SU-DHL-6 (cell line): ENCODE measurements around the gene NME4.
A peak's percentile ranks its signal among the peaks of the same experiment; 100 is the strongest.
"Not testable (repeated sequence)": the region's sequence is repeated elsewhere in the genome, so short reads cannot be mapped to it uniquely, and the experiment has no call there.

Experiments used
- H2AFZ ChIP-seq: fragments of 200-600 bp; sonication (generic); 2 replicates; pipeline ENCODE4 v1.6.1; 2014; ENCODE audit warnings: low read depth, mild to moderate bottlenecking, moderate library complexity, mixed read lengths, antibody characterized with exemption, low read length; ENCODE audit not compliant: severe bottlenecking
- H3F3A ChIP-seq: fragments of 200-600 bp; shearing (Covaris generic); 2 replicates; pipeline ENCODE4 v1.6.0; 2016; ENCODE audit warnings: antibody characterized with exemption, mild to moderate bottlenecking; ENCODE audit not compliant: insufficient read depth
- H3K27ac ChIP-seq: fragments of 200-600 bp; sonication (generic); 2 replicates; pipeline ENCODE4 v1.5.1; 2016; ENCODE audit warnings: low read depth, mild to moderate bottlenecking, low read length, moderate library complexity, mixed read lengths
- H3K27me3 ChIP-seq: fragments of 200-600 bp; sonication (generic), shearing (Covaris generic); 2 replicates; pipeline ENCODE4 v1.6.0; 2014; ENCODE audit warnings: mild to moderate bottlenecking, low read length
- H3K36me3 ChIP-seq: fragments of 200-600 bp; sonication (generic); 2 replicates; pipeline ENCODE4 v1.6.1; 2014; ENCODE audit warnings: mild to moderate bottlenecking, low read length, mixed read lengths
- H3K4me2 ChIP-seq: fragments of 300-600, 200-600 bp; shearing (Covaris generic), sonication (generic); 2 replicates; pipeline ENCODE4 v1.6.0; 2014; ENCODE audit warnings: low read length, low read depth, mild to moderate bottlenecking; ENCODE audit not compliant: poor library complexity, severe bottlenecking
- H3K4me3 ChIP-seq: fragments of 200-600 bp; sonication (generic); 2 replicates; pipeline ENCODE4 v1.5.1; 2014; ENCODE audit warnings: antibody characterized with exemption, low read length, mild to moderate bottlenecking, mixed read lengths; ENCODE audit not compliant: insufficient read depth, poor library complexity, severe bottlenecking
- H3K79me2 ChIP-seq: fragments of 200-600 bp; sonication (generic); 2 replicates; pipeline ENCODE4 v1.6.1; 2014; ENCODE audit warnings: mild to moderate bottlenecking, low read length, moderate library complexity; ENCODE audit not compliant: insufficient read depth
- H3K9ac ChIP-seq: fragments of 200-600 bp; sonication (generic); 2 replicates; pipeline ENCODE4 v1.7.0; 2014; ENCODE audit warnings: mild to moderate bottlenecking, low read length
- H3K9me2 ChIP-seq: fragments of 200-600 bp; sonication (generic); replicated peaks from 2 replicates; pipeline ENCODE4 v1.6.1; 2014; ENCODE audit warnings: low read length; ENCODE audit not compliant: insufficient read depth
- H3K9me3 ChIP-seq: fragments of 200-600 bp; sonication (generic); 2 replicates; pipeline ENCODE4 v1.6.1; 2014; ENCODE audit warnings: low read length, mixed read lengths; ENCODE audit not compliant: insufficient read depth
- H4K20me1 ChIP-seq: fragments of 200-600 bp; sonication (generic); 2 replicates; pipeline ENCODE4 v1.6.1; 2014; ENCODE audit warnings: low read depth, mild to moderate bottlenecking, antibody characterized with exemption, low read length, moderate library complexity, mixed read lengths
- CTCF ChIP-seq: fragments of 200-600 bp; sonication (generic); IDR thresholded peaks from one replicate; pipeline ENCODE4 v1.5.1; 2017; ENCODE audit warnings: antibody characterized with exemption, mild to moderate bottlenecking, low read length, moderate library complexity; ENCODE audit not compliant: insufficient read depth, poor library complexity, severe bottlenecking
- EZH2phosphoT487 ChIP-seq: fragments of 200-600 bp; sonication (generic), shearing (Covaris generic); conservative IDR thresholded peaks from 2 replicates; pipeline ENCODE4 v1.6.1; 2018; ENCODE audit warnings: mild to moderate bottlenecking, antibody characterized with exemption, low read length, moderate library complexity, mixed read lengths

The NME4 gene

DNA sequence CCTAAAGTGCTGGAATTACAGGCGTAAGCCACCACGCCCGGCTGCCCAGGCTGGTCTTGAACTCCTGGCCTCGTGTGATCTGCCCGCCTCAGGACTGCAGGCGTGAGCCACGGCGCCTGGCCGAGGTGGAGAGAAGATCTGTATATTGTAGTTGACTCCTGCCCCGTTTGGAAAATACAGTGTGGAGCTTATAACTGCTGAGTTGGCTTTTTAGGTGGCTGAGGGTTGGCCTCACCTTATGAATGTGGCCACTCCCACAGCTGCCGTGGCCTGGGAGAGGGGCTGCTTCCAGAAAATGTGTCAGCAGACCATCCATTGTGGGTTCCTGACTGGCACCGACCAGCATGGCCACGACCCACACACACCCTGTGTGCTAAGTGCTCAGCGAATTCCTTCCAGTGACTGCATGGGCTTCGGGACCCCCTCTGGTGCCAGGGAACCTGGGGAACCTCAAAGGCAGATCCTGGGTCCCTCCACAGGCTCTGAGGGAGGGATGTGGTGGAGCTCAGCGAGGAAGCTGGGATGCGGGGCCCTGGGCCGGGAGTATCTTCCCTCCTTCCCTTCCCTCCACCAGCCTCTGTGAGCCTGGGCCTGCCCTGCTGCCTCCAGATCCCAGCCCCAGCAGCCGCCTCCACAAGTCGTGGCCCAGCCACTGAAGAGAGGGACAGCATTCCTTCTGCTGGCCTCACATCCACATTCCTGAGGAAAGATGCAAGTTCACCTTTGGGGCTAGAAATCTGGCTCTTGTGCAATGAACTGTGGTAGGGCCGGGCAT lies 17.6 kb downstream of the NME4 start:
- no peaks in the 10 kb centered on the region for H3K79me2 ChIP-seq
- H3K9me3 ChIP-seq = no peaks in the 10 kb centered on the region
- H3K36me3 ChIP-seq = no peaks in the 10 kb centered on the region
- no peak for TF ChIP-seq EZH2phosphoT487
- TF ChIP-seq CTCF = no peak
- no peaks in the 10 kb centered on the region for H3K9me2 ChIP-seq
- no peak overlapping the region for H3K9ac ChIP-seq
- no peak overlapping the region for H3K4me3 ChIP-seq
- no peak overlapping the region for H2AFZ ChIP-seq
- H3K27ac ChIP-seq = no peak overlapping the region
- no peaks in the 10 kb centered on the region for H3F3A ChIP-seq
- no peak overlapping the region for H3K4me2 ChIP-seq
- H4K20me1 ChIP-seq = no peaks in the 10 kb centered on the region
- H3K27me3 ChIP-seq = no peaks in the 10 kb centered on the region

- H3K27ac ChIP-seq, H3K9me3 ChIP-seq, H3K9ac ChIP-seq, H3K9me2 ChIP-seq, H3K27me3 ChIP-seq, H4K20me1 ChIP-seq, H2AFZ ChIP-seq, H3K4me3 ChIP-seq, H3K4me2 ChIP-seq, H3F3A ChIP-seq, H3K36me3 ChIP-seq, H3K79me2 ChIP-seq: not testable (repeated sequence)
Measured at GRCh38 chr16:415170-415498, 18.1 kb downstream of the NME4 start.

DNA sequence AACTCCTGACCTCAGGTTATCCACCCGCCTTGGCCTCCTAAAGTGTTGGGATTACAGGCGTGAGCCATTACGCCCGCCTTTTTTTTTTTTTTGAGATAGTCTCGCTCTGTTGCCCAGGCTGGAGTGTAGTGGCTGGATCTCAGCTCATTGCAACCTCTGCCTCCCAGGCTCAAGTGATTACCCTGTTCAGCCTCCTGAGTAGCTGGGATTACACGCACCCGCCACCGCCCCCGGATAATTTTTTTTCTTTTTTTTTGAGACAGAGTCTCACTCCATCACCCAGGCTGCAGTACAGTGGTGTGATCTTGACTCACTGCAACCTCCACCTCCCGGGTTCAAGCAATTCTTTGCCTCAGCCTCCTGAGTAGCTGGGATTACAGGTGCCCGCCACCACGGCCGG lies 25.2 kb downstream of the NME4 start:
- not testable (repeated sequence) for H3K9ac ChIP-seq, H3K27ac ChIP-seq

DNA sequence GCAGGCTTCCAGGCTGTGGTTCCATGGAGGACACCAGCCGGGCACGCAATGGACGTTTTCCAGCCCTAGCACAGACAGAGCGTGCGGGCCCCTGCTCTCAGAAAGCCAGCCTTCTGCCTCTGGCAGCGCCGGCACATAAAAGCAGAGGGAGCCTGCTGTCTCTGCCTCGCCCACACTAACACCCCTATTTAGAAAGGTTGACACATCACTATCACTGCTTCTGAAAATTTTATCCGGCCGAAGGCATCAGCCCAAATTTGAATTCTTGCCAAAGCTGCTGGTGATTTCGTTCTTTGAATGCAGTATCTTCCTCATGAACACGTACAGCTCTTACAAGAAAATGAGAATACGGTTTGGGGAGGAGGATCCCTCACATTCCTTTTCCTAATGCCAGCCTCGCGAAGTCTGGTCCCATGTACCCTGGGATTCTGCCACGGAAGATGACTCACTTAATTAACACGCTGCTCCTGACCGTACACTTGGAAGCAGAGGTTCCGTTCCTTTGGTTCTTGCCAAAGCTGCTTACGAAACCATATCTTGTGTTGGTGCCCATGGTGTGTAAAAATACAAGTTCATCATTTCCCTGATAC lies 27.1 kb downstream of the NME4 start:
- H3K36me3 ChIP-seq = no peaks in the 10 kb centered on the region
- H3K4me2 ChIP-seq = peak overlapping the region; percentile 57
- TF ChIP-seq CTCF (no peak), EZH2phosphoT487 (no peak)
- no peak overlapping the region for H3K9ac ChIP-seq
- peaks cover 14% of the 10 kb centered on the region for H3K79me2 ChIP-seq
- peaks cover 3% of the 10 kb centered on the region; the same call in 1 of the 2 replicates for H4K20me1 ChIP-seq
- H3K9me3 ChIP-seq = no peaks in the 10 kb centered on the region
- no peaks in the 10 kb centered on the region for H3K27me3 ChIP-seq
- H3K4me3 ChIP-seq = peak overlapping the region; percentile 42
- 0 out of 2 replicates have a peak, but pooled peaks cover 8% of the 10 kb centered on the region for H3F3A ChIP-seq
- H3K27ac ChIP-seq = no peak overlapping the region
- no peak overlapping the region for H2AFZ ChIP-seq
- H3K9me2 ChIP-seq = no peaks in the 10 kb centered on the region

More for the DNA sequence above, 25.2 kb downstream of the NME4 start:
- not testable (repeated sequence) for H3K9me2 ChIP-seq, H3K36me3 ChIP-seq, H3K79me2 ChIP-seq, H3K27me3 ChIP-seq, H3F3A ChIP-seq, H3K4me2 ChIP-seq, H3K4me3 ChIP-seq, H4K20me1 ChIP-seq, H3K9me3 ChIP-seq, H2AFZ ChIP-seq
